Stimulated activated CD8-positive, alpha-beta memory T cell treated with anti-CD3 and anti-CD28 coated beads, Interleukin-2, amount 100 ng/mL, for 1 hour (primary cell): ENCODE measurements around the gene TEX12.
"Not testable (repeated sequence)": the region's sequence is repeated elsewhere in the genome, so short reads cannot be mapped to it uniquely, and the experiment has no call there.

ENCODE experiments used
- DNase-seq, 2 donors: peaks; one replicate each; pipeline ENCODE4 v3.0.0-alpha.2; 2020; ENCODE audit warnings: low read depth in 2 of 2

TEX12 gene, protein sequence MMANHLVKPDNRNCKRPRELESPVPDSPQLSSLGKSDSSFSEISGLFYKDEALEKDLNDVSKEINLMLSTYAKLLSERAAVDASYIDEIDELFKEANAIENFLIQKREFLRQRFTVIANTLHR

DNA sequence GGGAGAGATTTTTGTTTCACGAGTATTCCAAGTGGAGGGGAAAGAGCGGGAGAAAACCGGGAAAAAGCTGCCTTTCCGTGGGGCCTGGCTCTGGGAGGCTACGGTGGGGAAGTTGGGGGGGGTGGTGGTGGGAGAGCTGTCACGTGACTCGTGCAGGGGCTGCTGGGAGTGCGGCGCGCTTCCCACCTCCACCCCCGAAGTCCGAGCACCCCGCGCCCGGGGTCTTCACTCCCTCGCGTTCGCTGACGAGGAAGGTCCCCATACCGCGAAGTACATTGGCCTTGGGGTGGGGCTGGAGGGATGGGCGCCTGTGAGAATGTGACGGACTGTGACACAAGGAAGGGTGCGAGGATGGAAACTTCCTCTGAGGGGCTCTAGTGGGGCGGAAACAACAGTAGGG lies at the start of gene TEX12:
Gene TEX12 (plus strand): TSS at position 228 of the 400 bp plus-strand sequence. CDS start 1,897 bp downstream, outside the sequence.
- no peak for DNase-seq

DNA sequence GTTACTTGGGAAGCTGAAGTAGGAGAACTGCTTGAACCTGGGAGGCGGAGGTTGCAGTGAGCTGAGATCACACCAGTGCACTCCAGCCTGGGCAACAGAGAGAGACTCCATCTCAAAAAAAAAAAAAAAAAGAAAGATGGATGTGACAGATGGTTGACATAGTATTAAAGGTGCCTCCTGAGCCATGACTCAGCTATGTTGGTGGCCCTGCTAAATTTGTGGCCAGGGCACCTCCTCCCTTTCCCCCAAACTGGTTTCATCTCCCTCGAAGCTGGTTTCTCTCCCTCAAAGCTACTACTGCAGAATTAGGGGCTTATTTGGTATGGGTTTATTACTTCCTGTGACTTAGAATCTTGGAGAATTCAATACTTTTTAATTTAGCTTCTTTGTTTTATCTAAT lies 49.0 kb upstream of the TEX12 start:
- no peak for DNase-seq

DNA sequence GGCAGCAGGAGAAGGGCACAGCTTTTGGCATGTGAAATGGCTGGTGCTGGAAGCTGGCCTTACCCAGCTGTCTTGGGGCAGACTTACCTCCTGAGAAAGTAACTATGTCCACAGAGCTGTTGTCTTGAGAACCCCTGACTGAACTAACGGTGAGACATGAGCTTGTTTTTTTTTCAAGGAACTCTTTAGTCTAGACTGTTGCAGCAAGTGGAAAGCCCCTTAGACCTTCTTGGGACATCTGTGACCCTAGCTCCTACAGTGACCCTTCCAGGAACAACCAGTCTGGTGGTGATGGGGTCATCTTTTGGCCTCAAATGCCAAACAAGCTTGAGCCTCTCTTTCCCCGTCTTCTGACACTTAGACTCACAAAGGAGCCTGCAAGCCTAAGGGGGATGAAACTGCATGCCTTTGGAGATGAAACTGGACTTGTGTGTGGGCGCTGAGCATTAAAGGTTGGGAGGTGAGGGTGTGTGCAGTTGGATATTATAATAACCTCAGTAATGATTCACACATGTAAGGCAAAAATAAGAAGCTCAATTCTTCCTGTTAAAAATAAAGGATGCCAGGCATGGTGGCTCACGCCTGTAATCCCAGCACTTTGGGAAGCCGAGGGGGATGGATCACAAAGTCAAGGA lies 45.1 kb upstream of the TEX12 start:
- DNase-seq: no peak

DNA sequence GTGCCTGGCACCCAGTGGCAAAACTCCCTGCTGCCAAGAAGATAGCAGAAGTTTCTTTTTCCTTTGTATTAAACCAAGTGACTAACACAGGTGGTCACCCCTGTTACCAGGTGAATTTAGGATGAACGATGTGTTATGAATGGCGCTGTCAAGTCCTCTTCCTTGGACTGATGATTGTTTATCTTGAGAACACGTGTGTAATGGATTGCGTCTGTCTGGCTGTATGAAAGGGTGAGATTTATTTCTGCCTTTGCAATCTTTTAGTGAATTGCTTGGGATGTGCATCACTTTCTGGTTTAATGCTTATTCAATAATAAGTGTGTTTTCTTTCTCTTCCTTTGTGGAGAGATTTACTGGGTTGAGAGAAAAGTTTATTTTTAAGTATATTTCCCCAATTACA lies 44.0 kb upstream of the TEX12 start:
- no peak for DNase-seq

DNA sequence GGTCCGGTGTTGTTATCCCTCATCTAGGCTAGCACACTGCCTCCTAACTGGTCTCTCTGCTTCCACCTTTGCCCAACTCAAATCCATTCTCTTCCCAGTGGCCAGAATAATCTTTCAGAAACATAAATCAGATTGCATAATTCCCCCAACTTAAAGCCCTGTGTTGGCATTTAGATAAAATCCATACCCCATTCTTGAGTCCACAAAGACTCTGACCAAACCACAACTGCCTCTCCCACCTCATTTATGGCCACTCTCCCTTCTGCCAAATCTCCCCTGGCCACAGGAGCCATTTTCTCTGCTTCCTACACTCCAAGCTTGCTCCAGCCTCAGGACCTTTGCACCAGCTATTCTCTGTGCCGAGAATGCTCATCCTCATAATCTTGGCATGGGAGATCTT lies 40.1 kb upstream of the TEX12 start:
- no peak for DNase-seq

DNA sequence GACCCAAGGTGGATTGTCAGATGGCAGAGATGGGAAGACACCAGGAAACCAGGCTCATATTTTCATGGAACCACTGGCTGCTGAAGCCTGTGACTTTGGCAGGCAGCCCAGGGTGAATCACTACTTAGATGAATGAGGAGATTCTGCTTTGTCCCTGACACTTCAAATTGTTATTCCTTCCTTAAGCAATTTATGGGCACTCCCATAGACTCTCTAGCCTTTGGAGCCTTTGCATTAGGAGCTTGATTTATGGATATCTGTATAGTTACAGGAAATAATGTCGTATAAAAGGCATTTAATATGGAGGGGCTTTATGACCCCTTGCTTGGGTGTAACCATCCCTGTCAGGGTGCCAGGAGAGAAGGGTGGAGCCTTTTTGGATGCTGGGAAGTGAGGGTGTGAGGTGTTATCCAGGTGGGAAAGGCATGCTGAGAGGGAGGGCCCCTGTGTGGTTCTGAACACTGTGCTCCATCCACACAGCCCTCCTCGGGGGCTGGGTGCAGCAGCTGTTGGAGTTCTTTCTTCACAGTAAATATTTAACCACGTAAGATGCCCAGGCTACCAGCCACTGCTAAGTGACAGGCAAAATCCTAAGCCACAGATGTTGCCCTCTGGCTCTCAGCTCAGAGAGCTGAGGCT lies 38.6 kb upstream of the TEX12 start:
- no peak for DNase-seq

DNA sequence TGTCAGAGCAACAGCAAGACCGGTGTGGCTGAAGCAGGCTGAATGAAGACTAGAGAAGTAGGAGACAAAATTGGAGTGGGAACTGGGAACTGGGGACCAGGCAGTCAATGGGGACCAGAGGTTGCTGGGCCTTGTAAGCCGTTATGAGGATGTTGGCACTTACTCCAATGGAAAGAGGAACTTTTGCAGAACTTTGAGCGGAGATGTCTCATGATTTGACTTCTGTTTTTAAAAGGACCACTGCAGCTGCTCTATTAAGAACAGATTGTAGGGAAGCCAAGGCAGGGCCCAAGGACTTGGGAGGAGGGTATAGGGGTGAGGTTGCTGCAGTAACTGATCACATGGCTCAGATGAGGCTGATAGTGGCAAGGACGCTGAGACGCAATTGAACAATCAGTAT lies 37.5 kb upstream of the TEX12 start:
- no peak for DNase-seq

DNA sequence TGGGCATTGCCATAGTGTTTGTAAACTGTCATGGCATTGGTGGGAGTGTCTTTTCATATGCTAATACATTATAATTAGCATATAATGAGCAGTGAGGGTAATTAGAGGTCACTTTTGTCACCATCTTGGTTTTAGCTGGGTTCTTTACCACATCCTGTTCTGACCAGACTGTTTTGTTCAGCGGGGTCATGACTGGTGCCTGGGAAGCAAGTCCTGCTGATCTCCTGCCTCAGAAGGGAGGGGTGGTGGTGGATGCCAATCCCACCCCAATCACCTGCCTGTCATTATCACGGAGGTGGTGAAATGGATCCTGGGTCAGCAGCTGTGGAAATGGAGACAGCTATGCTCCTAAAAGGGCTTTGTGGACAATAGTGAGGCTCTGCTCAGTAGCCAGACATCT lies 34.4 kb upstream of the TEX12 start:
- DNase-seq: no peak

DNA sequence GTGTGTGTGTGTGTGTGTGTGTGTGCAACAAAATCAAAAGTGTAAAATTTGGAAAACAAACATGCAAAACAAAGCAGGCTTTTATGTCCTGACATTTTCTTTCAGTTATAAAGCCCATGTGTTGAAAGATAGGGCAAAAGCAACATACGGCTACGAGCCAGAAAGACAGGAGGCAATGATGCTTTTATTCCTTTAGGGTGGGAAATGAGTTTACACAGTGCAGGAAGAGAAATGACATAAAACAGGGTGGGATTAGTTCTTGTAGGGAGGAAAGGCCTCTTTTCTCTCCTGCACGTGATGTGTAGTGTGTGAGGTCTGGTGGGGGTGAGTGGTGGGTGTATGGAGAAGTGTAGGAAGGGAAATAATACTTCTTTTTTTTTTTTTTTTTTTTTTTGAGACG lies 32.7 kb upstream of the TEX12 start:
- DNase-seq: no peak

DNA sequence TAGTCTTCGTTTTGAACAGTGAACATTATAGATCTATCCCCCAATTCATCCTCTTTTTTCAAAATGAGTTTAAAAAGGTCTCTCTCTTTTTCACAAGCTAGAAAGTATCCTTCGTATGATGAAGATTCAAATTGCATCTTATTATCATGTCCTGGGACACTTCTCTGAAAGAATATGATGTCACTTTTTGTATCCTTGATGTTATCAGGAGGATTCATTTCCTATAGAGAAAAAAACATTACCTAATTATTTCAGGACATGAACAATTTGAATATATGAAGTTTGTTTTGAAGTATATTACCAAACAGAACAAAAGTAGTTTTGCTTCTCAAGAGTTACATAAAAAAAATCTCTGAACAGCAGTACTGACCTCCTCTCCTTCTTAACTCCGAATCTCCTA lies 23.6 kb upstream of the TEX12 start:
- DNase-seq: no peak

DNA sequence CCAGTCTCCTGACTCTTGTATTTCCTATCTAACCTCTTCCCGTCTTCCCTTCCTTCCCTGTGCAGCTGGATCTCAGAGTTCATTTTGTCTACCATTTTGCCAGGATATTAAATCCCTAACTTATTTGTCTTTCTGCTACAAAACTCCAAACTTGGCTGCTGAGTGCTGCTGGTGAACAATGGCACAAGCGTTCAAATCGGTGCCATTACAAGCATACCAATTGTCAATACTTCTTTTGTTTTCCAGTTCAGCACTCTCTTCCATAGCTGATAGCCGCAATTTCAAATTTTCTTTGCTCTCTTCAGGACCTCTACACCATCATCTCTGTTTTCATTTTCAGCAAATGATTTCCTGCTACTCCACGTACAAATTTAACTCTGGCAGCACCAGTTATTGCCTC lies 16.7 kb upstream of the TEX12 start:
- DNase-seq: no peak

DNA sequence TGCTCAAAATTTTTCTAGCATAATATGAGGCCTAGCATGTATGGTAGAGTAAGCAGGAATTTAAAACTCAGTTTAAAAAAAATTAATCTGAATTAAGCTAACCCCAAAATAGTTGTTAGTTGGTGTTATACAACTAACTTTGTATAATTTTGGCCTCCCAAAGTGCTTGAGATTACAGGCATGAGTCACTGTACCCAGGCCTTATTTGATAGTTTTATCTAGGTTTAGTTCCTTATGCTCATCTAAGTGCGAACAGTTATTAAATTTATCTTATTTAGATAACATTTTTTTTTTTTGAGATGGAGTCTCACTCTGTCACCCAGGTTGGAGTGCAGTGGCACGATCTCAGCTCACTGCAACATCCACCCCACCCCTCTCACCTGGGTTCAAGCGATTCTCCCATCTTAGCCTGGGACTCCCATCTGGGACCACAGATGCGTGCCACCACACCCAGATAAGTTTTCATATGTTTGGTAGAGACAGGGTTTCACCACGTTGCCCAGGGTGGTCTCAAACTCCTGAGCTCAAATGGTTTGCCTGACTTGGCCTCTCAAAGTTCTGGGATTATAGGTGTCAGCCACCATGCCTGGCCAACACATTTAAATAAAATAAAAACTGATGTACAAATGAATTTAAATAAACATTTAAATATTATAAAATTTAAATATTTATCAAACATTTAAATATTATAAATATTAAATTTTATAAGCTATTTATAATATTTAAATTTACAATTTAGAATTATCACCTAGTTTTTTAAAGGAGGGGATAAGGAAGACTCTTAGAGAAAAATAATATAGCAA lies 10.8 kb upstream of the TEX12 start:
- DNase-seq: no peak

DNA sequence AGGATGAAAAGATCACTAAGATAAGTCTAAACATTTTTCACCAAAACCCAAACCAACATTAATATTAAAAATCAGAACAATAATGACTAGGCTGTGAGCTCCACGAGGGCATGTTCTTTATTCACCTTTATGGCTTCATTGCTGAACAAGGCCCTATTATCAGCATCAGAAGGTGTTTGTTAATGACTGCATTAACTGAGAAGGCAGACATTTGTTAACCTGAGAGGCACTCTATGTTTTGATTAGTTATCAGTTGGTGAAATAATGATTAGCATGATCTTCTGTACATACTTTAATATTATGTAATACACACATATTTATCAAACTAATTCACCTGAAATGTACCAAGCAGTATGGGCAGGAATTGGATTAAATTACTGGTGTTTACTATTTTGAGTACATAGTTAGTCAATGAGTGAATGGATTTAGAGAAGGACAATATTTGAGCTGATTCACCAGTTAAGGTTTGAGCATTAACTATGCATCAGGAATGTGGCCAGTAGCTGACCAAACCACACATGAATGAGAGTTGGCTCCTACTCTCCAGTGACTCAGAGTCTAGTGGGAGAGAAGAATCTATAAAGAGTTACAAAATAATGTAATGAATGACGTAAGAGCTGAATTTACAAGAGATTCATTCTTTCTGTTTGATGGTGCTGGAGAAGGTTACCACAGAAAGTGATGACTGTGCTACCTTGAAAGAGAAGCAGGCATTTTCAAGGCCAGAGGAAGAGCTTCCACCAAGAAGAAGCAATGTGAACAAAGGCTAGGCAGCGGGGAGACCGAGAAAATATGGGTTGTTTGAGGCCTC lies 10.0 kb upstream of the TEX12 start:
- no peak for DNase-seq

DNA sequence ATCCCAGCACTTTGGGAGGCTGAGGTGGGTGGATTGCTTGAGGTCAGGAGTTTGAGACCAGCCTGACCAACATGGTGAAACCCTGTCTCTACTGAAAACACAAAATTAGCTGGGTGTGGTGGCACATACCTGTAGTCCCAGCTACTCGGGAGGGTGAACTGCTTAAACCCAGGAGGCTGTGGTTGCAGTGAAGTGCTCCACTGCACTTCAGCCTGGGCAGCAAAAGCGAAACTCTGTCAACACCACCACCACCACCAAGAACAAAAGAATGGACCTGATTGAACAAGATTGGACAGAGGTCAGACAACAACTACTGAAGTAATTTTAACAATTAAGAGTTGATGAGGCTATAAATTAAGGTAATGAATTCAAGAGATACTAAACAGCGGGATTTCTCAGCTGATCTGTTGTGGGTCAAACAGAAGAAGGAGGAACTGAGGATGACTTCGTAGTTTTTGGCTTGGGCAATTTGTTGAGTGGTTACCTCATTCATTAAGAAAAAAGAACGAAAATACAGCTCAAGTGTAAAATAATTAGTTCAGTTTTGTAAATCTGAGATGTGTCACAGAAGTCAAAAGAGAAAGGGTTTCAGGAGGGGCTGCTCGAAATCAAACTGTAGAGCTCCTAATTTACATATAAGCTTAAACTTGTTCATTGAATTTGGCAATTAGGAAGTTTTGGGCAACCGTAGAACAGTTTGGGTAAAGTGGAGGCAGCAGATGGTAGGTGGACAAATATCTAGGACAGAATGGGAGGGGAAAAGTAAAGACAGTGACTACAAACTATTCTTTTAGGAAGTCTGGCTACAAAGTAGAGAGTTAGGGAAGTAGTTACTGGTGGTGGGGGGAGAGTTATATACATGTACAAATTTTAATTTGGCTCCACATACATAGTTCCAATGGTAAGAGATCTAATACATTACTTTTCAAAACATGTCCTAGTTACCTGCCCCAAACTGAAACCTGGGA lies 7.8 kb upstream of the TEX12 start:
- no peak for DNase-seq

DNA sequence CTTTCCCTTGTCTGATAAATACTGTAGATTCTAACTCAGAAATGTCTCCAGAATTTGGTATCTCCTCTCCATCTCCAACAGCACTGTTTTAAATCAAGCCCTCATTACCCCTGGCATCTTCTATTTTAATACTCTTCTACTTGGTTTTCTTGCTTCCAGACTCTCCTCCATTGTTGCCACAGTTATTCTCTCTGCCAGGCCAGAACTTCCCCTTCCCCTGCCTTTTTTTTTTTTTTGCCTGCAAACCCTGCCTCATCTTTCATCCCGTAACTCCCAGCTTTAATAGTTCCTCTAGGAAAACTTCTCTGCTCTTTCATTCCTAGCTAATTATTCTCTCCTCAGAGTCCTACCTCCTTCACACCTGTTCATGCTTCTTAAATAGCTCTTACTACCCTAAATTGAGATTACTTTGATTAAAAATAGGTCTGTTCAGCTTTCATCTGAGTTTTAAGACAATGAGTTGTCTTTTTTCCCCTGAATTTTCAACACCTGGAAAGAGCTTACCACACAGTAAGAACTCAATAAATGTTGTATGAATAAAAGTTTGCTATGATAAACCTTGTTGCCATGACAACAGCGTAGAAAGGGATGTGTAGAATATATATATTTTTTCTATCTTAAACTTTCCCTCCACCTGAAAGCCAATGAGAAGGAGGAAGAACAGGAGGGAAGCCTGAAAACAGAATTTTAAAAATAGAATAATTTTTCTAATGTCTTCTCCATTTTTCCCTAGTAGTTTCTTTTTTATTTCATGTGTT lies 6.9 kb upstream of the TEX12 start:
- no peak for DNase-seq

DNA sequence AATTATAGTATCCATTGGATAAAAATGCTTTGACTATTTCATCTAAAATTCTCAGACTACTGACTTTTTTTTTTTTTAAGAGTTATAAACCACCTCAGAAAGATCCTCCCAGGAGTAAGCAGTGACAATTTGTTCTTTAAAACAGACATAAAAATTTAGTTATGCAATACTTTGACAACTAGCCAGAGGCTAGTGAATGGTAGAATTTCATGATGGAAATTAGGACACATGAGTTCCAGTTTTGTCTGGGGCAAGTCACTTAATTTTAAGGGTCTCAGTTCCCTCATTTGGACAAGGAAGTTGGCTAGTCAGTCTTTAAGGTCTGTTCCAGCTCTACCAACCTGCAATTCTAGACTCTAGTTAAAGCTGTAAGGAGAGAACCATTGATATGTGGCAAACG lies 6.2 kb upstream of the TEX12 start:
- DNase-seq: no peak

DNA sequence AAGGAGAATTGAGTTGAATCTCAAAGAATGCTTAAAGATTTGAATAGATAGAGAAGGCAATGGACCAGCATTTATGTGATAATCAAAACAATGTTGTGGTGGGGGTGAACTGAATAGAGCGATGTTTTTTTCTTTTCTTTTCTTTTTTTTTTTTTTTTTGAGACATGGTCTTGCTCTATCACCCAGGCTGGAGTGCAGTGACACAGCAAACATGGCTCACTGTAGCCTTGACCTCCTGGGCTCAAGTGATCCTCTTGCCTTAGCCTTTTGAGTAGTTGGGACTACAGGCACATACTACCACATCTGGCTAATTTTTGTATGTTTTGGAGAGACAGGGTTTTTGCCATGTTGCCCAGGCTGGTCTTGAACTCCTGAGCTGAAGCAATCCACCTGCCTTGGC lies 5.0 kb upstream of the TEX12 start:
- not testable (repeated sequence) for DNase-seq

DNA sequence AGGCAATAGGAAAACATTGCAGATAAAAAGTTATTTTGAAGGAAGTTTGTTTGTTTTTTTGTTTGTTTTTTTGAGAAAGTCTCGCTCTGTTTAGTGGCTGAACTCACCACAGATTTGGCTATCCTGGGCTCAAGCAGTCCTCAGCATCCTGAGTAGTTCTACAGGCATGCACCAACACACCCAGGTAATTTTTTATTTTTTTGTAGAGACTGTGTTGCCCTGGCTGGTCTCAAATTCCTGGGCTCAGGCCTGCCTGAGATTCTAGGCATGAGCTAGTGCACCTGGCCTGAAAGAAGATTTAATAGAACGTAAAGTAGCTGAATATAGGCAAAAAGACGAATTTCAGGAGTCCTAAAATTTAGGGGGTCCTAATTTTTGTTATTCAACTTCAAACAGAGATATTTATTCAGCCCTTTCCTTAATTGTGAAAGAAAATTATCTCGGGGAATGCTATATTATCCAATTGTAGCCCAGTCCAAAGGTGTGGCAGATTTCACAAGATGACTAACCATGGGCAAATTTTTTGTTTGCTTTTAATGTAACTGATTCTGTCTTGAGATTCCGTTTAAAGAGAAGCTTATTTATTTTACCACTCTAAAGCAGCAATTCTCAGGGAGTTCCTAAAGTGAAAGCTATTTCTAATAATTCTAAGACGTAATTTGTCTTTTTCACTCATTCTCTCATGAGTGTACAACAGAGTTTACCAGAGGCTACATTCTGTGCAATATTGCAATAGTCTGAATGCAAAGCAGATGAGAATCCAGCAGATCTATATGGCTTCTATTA lies 4.2 kb upstream of the TEX12 start:
- no peak for DNase-seq
